Adrenal gland (tissue), 12 donors: ENCODE measurements around the gene VASH1. TPM values are rescaled to one million over a fixed set of nuclear protein-coding genes. Genes with fewer than 3 reads are reported as not detected.

Experiments used
- DNase-seq, 7 donors: peaks; one replicate each; pipeline ENCODE4 v3.0.0-alpha.2; 2019 to 2020
- H3K27ac ChIP-seq, 5 donors: fragments of 200-600 bp; sonication (generic) in 4 of 5; 1 replicate in 3 of 5; 2 replicates in 2 of 5; pipeline versions ENCODE4 v1.5.1 to v1.8.0; 2016 to 2020; ENCODE audit warnings: mild to moderate bottlenecking in 1 of 5
- H3K27me3 ChIP-seq: fragments of 200-600 bp; 2 replicates; pipeline ENCODE4 v1.8.0; 2021
- H3K36me3 ChIP-seq, 2 donors: fragments of 200-600 bp; replicated peaks in 1 of 2; 1 replicate in 1 of 2; 2 replicates in 1 of 2; pipeline versions ENCODE4 v1.5.1 to v1.8.0; 2018 to 2022
- H3K4me1 ChIP-seq, 2 donors: fragments of 200-600 bp; replicated peaks in 1 of 2; 1 replicate in 1 of 2; 2 replicates in 1 of 2; pipeline versions ENCODE4 v1.5.1 to v1.8.0; 2018 to 2021
- H3K4me3 ChIP-seq, 4 donors: fragments of 200-600 bp; sonication (generic) in 3 of 4; one replicate each; pipeline ENCODE4 v1.5.1; 2016 to 2018
- H3K9me3 ChIP-seq, 3 donors: fragments of 200-600 bp; sonication (generic) in 1 of 3; replicated peaks in 1 of 3; 1 replicate in 2 of 3; 2 replicates in 1 of 3; pipeline versions ENCODE4 v1.5.1 to v1.8.0; 2016 to 2021
- CTCF ChIP-seq, 6 experiments: fragments of 450-650 bp in 4 of 6; fragments of 200-600 bp in 2 of 6; sonication (generic) in 1 of 6; IDR thresholded peaks; 1 replicate in 5 of 6; 2 replicates in 1 of 6; pipeline versions ENCODE4 v1.5.1 to v1.8.0; 2016 to 2021; ENCODE audit warnings: antibody characterized with exemption in 6 of 6, mild to moderate bottlenecking in 2 of 6, moderate library complexity in 1 of 6
- POLR2A ChIP-seq, 2 donors: fragments of 450-650 bp; IDR thresholded peaks; one replicate each; pipeline ENCODE4 v1.6.1; 2017; ENCODE audit warnings: antibody characterized with exemption in 2 of 2, mild to moderate bottlenecking in 2 of 2, moderate library complexity in 1 of 2
- WGBS, 4 donors: extraction: QIAGEN DNeasy Blood & Tissue Kit in 2 of 4; methylation state at CpG; one replicate each; pipeline versions ENCODE4 v1.1.5 to v1.1.7; 2013 to 2017; 5-methylcytosine and 5-hydroxymethylcytosine counted together
- intact Hi-C, 2 donors: fragments of 100-400 bp; cut with DNase I; formaldehyde crosslinking; loops; one replicate each; pipeline versions ENCODE4 v1.14.1 to v1.15.0; 2022 to 2023
- polyA plus RNA-seq, 3 donors: library from polyadenylated mRNA; stranded (reverse); fragments of 200-250 nt in 2 of 3; fragments of 350-450 nt in 1 of 3; fragmentation: Illumina TruSeq in 1 of 3; extraction: RNeasy Lipid Tissue Mini Kit (QIAGEN cat#74804) in 1 of 3; gene quantifications; one replicate each; pipeline ENCODE4 v1.2.3, GENCODE V29; 2013 to 2014
- total RNA-seq, 9 donors: library from RNA; depleted of rRNA in 4 of 9; stranded (reverse); fragments of >200 nt in 4 of 9; fragments of 120-200 nt in 1 of 9; fragmentation: NEBNext Ultra II Directional in 1 of 9; extraction: Animal tissue kit (Norgen Biotek cat#: 25700) in 1 of 9; gene quantifications; one replicate each; pipeline versions ENCODE4 v1.1.0 to v1.2.4, GENCODE V29; 2013 to 2023
- donor health status: healthy with polysubstance abuse.
- donor health status: Bipolar disorder and iron deficiency.
- donor health status: DM: yes; HTN: yes; CAD: no.
- donor health status: DM: no; HTN: no; CAD: no.
- donor health status: DM: no; HTN: no; CAD: no.
- donor health status: DM: yes; HTN: yes; CAD: no.

Gene VASH1
- total and polyA plus RNA-seq, 12 donors: 13.6 to 58.5 (median 23.9) TPM

GRCh38 chr14:76724651-76725550 lies 36.4 kb upstream of the VASH1 start:
- Histone ChIP-seq H3K27me3 (no peaks in the 10 kb centered on the region), H3K4me1 (peaks cover 17 to 21% of the 10 kb centered on the region in 2 donors), H3K36me3 (no peaks in the 10 kb centered on the region), H3K27ac (no peak overlapping the region), H3K4me3 (no peak overlapping the region), H3K9me3 (no peaks in the 10 kb centered on the region)
- no peak for DNase-seq
- intact Hi-C loops: no loop called here
- TF ChIP-seq POLR2A (IDR thresholded peaks at IDR 0.05) (no peak), CTCF (IDR thresholded peaks at IDR 0.05) (no peak)
- WGBS, 4 donors: 71 to 77% (median 72%) methylated on average over 8 of the region's 8 CpGs

GRCh38 chr14:76726551-76726970 lies 34.7 kb upstream of the VASH1 start:
- intact Hi-C loops: no loop called here
- Histone ChIP-seq H3K27ac (no peak overlapping the region), H3K9me3 (no peaks in the 10 kb centered on the region), H3K36me3 (no peaks in the 10 kb centered on the region), H3K27me3 (no peaks in the 10 kb centered on the region), H3K4me1 (peaks cover 1 to 4% of the 10 kb centered on the region in 2 donors), H3K4me3 (no peak overlapping the region)
- TF ChIP-seq POLR2A (IDR thresholded peaks at IDR 0.05) (no peak), CTCF (IDR thresholded peaks at IDR 0.05) (no peak)
- DNase-seq: no peak
- 69 to 80% (median 75%) methylated on average over 5 to 11 of the region's 11 CpGs for WGBS, 4 donors

- Histone ChIP-seq H3K4me3 (no peak overlapping the region), H3K27me3 (no peaks in the 10 kb centered on the region), H3K4me1 (no peaks in the 10 kb centered on the region), H3K36me3 (no peaks in the 10 kb centered on the region), H3K9me3 (no peaks in the 10 kb centered on the region), H3K27ac (no peak overlapping the region)
- intact Hi-C loops: no loop called here
- DNase-seq: no peak
- 57 to 80% (median 68%) methylated on average over 4 of the region's 4 CpGs for WGBS, 4 donors
- TF ChIP-seq POLR2A (IDR thresholded peaks at IDR 0.05) (no peak), CTCF (IDR thresholded peaks at IDR 0.05) (no peak)
Observed at GRCh38 chr14:76727384-76727783, 33.9 kb upstream of the VASH1 start.

GRCh38 chr14:76727901-76728300 lies 33.4 kb upstream of the VASH1 start:
- Histone ChIP-seq H3K36me3 (no peaks in the 10 kb centered on the region), H3K27me3 (no peaks in the 10 kb centered on the region), H3K27ac (no peak overlapping the region), H3K4me1 (no peaks in the 10 kb centered on the region), H3K4me3 (no peak overlapping the region), H3K9me3 (no peaks in the 10 kb centered on the region)
- TF ChIP-seq POLR2A (IDR thresholded peaks at IDR 0.05) (no peak), CTCF (IDR thresholded peaks at IDR 0.05) (no peak)
- DNase-seq: no peak
- intact Hi-C loops: no loop called here
- WGBS, 4 donors: 63 to 78% (median 71%) methylated on average over 1 of the region's 1 CpG
